ENCODE measurements around the gene SMAD3.

Gene SMAD3

GRCh38 chr15:67042551-67043142 lies 22.8 kb upstream of the SMAD3 start:
- Histone ChIP-seq H3K4me1 (ENCODE audit: control extremely low read depth in 1 of 4, control insufficient read depth in 4 of 4, insufficient read depth in 4 of 4, low read length in 3 of 4) (peaks cover 0 to 33% (median 16%) of the 10 kb centered on the region in 4 experiments), H3K27ac (ENCODE audit: insufficient read depth in 1 of 2, low read depth in 1 of 2, low read length in 2 of 2, poor library complexity in 1 of 2, severe bottlenecking in 2 of 2) (no peak overlapping the region), H3K36me3 (ENCODE audit: control insufficient read depth in 4 of 4, insufficient read depth in 4 of 4, low read length in 3 of 4) (no peaks in the 10 kb centered on the region), H3K9me3 (ENCODE audit: control extremely low read depth in 1 of 5, control insufficient read depth in 4 of 5, insufficient read depth in 2 of 5, low read depth in 1 of 5, low read length in 4 of 5) (no peaks in the 10 kb centered on the region), H3K4me3 (ENCODE audit: control insufficient read depth in 1 of 7, extremely low read depth in 1 of 7, insufficient read depth in 4 of 7, low read depth in 2 of 7, low read length in 6 of 7) (peak overlapping the region in 2 of 7 experiments; percentile 14 to 37), H3K27me3 (replicated peaks in 2 of 5; ENCODE audit: control insufficient read depth in 4 of 5, insufficient read depth in 5 of 5, low read length in 4 of 5) (no peaks in the 10 kb centered on the region)
- ChIA-PET POLR2A (interaction anchor here (0.6 kb wide), 1 partner anchor 26 kb away, joined by 3 read pairs; no protein-coding TSS in a partner anchor), CTCF (interaction anchor here (1.1 to 2.0 kb wide), 13 partner anchors 9 to 91 kb away, joined by 3 to 6 read pairs (median 4); partner anchors contain the start of gene SMAD3)
- 0% methylated on average over 2 of the region's 7 CpGs for WGBS (ENCODE audit: insufficient coverage)
- DNase-seq: peak in 2 of 3 donors; percentile 69 to 75

- DNase-seq: no peak
- Histone ChIP-seq H3K9me3 (ENCODE audit: control extremely low read depth in 1 of 5, control insufficient read depth in 4 of 5, insufficient read depth in 2 of 5, low read depth in 1 of 5, low read length in 4 of 5) (no peaks in the 10 kb centered on the region), H3K4me1 (ENCODE audit: control extremely low read depth in 1 of 4, control insufficient read depth in 4 of 4, insufficient read depth in 4 of 4, low read length in 3 of 4) (peaks cover 0 to 28% (median 12%) of the 10 kb centered on the region in 4 experiments), H3K36me3 (ENCODE audit: control insufficient read depth in 4 of 4, insufficient read depth in 4 of 4, low read length in 3 of 4) (no peaks in the 10 kb centered on the region), H3K27ac (ENCODE audit: insufficient read depth in 1 of 2, low read depth in 1 of 2, low read length in 2 of 2, poor library complexity in 1 of 2, severe bottlenecking in 2 of 2) (no peak overlapping the region), H3K27me3 (replicated peaks in 2 of 5; ENCODE audit: control insufficient read depth in 4 of 5, insufficient read depth in 5 of 5, low read length in 4 of 5) (no peaks in the 10 kb centered on the region), H3K4me3 (ENCODE audit: control insufficient read depth in 1 of 7, extremely low read depth in 1 of 7, insufficient read depth in 4 of 7, low read depth in 2 of 7, low read length in 6 of 7) (no peak overlapping the region)
- ChIA-PET CTCF (interaction anchor here (1.1 to 1.2 kb wide), 2 partner anchors 11 to 30 kb away, joined by 3 read pairs; no protein-coding TSS in a partner anchor), POLR2A (no interaction called here)
- WGBS (ENCODE audit: insufficient coverage): 86% methylated on average over 9 of the region's 13 CpGs
Measured at GRCh38 chr15:67043939-67044771, 21.2 kb upstream of the SMAD3 start.

- CTCF ChIA-PET: interaction anchor here (1.3 to 2.1 kb wide), 2 partner anchors 9 to 100 kb away, joined by 4 to 8 read pairs; no protein-coding TSS in a partner anchor
- peaks cover 4 to 16% (median 15%) of the 10 kb centered on the region in 4 experiments for H3K4me1 ChIP-seq (ENCODE audit: control extremely low read depth in 1 of 4, control insufficient read depth in 4 of 4, insufficient read depth in 4 of 4, low read length in 3 of 4)
- H3K27me3 ChIP-seq (replicated peaks in 2 of 5; ENCODE audit: control insufficient read depth in 4 of 5, insufficient read depth in 5 of 5, low read length in 4 of 5): no peaks in the 10 kb centered on the region
- H3K4me3 ChIP-seq (ENCODE audit: control insufficient read depth in 1 of 7, extremely low read depth in 1 of 7, insufficient read depth in 4 of 7, low read depth in 2 of 7, low read length in 6 of 7): no peak overlapping the region
- no peak overlapping the region for H3K27ac ChIP-seq (ENCODE audit: insufficient read depth in 1 of 2, low read depth in 1 of 2, low read length in 2 of 2, poor library complexity in 1 of 2, severe bottlenecking in 2 of 2)
- DNase-seq: no peak
- H3K9me3 ChIP-seq (ENCODE audit: control extremely low read depth in 1 of 5, control insufficient read depth in 4 of 5, insufficient read depth in 2 of 5, low read depth in 1 of 5, low read length in 4 of 5): no peaks in the 10 kb centered on the region
- no peaks in the 10 kb centered on the region for H3K36me3 ChIP-seq (ENCODE audit: control insufficient read depth in 4 of 4, insufficient read depth in 4 of 4, low read length in 3 of 4)
- POLR2A ChIA-PET: no interaction called here
- no CpG with 5 or more reads among the region's 1 CpG for WGBS (ENCODE audit: insufficient coverage)
Measured at GRCh38 chr15:67047149-67047661, 18.2 kb upstream of the SMAD3 start.

GRCh38 chr15:67048281-67049279 lies 16.8 kb upstream of the SMAD3 start:
- Histone ChIP-seq H3K36me3 (ENCODE audit: control insufficient read depth in 4 of 4, insufficient read depth in 4 of 4, low read length in 3 of 4) (no peaks in the 10 kb centered on the region), H3K9me3 (ENCODE audit: control extremely low read depth in 1 of 5, control insufficient read depth in 4 of 5, insufficient read depth in 2 of 5, low read depth in 1 of 5, low read length in 4 of 5) (no peaks in the 10 kb centered on the region), H3K27ac (ENCODE audit: insufficient read depth in 1 of 2, low read depth in 1 of 2, low read length in 2 of 2, poor library complexity in 1 of 2, severe bottlenecking in 2 of 2) (no peak overlapping the region), H3K4me3 (ENCODE audit: control insufficient read depth in 1 of 7, extremely low read depth in 1 of 7, insufficient read depth in 4 of 7, low read depth in 2 of 7, low read length in 6 of 7) (no peak overlapping the region), H3K4me1 (ENCODE audit: control extremely low read depth in 1 of 4, control insufficient read depth in 4 of 4, insufficient read depth in 4 of 4, low read length in 3 of 4) (peaks cover 3 to 19% (median 4%) of the 10 kb centered on the region in 4 experiments), H3K27me3 (replicated peaks in 2 of 5; ENCODE audit: control insufficient read depth in 4 of 5, insufficient read depth in 5 of 5, low read length in 4 of 5) (no peaks in the 10 kb centered on the region)
- 100% methylated on average over 7 of the region's 9 CpGs for WGBS (ENCODE audit: insufficient coverage)
- POLR2A ChIA-PET: no interaction called here
- CTCF ChIA-PET: interaction anchor here (1.3 kb wide), 2 partner anchors 11 to 12 kb away, joined by 3 to 4 read pairs; no protein-coding TSS in a partner anchor
- DNase-seq: no peak

- no peak for DNase-seq
- ChIA-PET CTCF (interaction anchor here (1.3 kb wide), 1 partner anchor 11 kb away, joined by 3 read pairs; no protein-coding TSS in a partner anchor), POLR2A (no interaction called here)
- no peaks in the 10 kb centered on the region for H3K27me3 ChIP-seq (replicated peaks in 2 of 5; ENCODE audit: control insufficient read depth in 4 of 5, insufficient read depth in 5 of 5, low read length in 4 of 5)
- 80% methylated on average over 2 of the region's 6 CpGs for WGBS (ENCODE audit: insufficient coverage)
- no peak overlapping the region for H3K4me3 ChIP-seq (ENCODE audit: control insufficient read depth in 1 of 7, extremely low read depth in 1 of 7, insufficient read depth in 4 of 7, low read depth in 2 of 7, low read length in 6 of 7)
- H3K36me3 ChIP-seq (ENCODE audit: control insufficient read depth in 4 of 4, insufficient read depth in 4 of 4, low read length in 3 of 4): no peaks in the 10 kb centered on the region
- no peak overlapping the region for H3K27ac ChIP-seq (ENCODE audit: insufficient read depth in 1 of 2, low read depth in 1 of 2, low read length in 2 of 2, poor library complexity in 1 of 2, severe bottlenecking in 2 of 2)
- peaks cover 3 to 20% (median 4%) of the 10 kb centered on the region in 4 experiments for H3K4me1 ChIP-seq (ENCODE audit: control extremely low read depth in 1 of 4, control insufficient read depth in 4 of 4, insufficient read depth in 4 of 4, low read length in 3 of 4)
- H3K9me3 ChIP-seq (ENCODE audit: control extremely low read depth in 1 of 5, control insufficient read depth in 4 of 5, insufficient read depth in 2 of 5, low read depth in 1 of 5, low read length in 4 of 5): no peaks in the 10 kb centered on the region
Measured at GRCh38 chr15:67049351-67050044, 15.9 kb upstream of the SMAD3 start.

GRCh38 chr15:67050062-67050461 lies 15.3 kb upstream of the SMAD3 start:
- Histone ChIP-seq H3K9me3 (ENCODE audit: control extremely low read depth in 1 of 5, control insufficient read depth in 4 of 5, insufficient read depth in 2 of 5, low read depth in 1 of 5, low read length in 4 of 5) (no peaks in the 10 kb centered on the region), H3K4me3 (ENCODE audit: control insufficient read depth in 1 of 7, extremely low read depth in 1 of 7, insufficient read depth in 4 of 7, low read depth in 2 of 7, low read length in 6 of 7) (no peak overlapping the region), H3K27me3 (replicated peaks in 2 of 5; ENCODE audit: control insufficient read depth in 4 of 5, insufficient read depth in 5 of 5, low read length in 4 of 5) (no peaks in the 10 kb centered on the region), H3K27ac (ENCODE audit: insufficient read depth in 1 of 2, low read depth in 1 of 2, low read length in 2 of 2, poor library complexity in 1 of 2, severe bottlenecking in 2 of 2) (no peak overlapping the region), H3K4me1 (ENCODE audit: control extremely low read depth in 1 of 4, control insufficient read depth in 4 of 4, insufficient read depth in 4 of 4, low read length in 3 of 4) (peaks cover 3 to 20% (median 4%) of the 10 kb centered on the region in 4 experiments), H3K36me3 (ENCODE audit: control insufficient read depth in 4 of 4, insufficient read depth in 4 of 4, low read length in 3 of 4) (no peaks in the 10 kb centered on the region)
- WGBS (ENCODE audit: insufficient coverage): no CpG with 5 or more reads among the region's 3 CpGs
- DNase-seq: no peak
- ChIA-PET CTCF (interaction anchor here (1.3 kb wide), 1 partner anchor 11 kb away, joined by 3 read pairs; no protein-coding TSS in a partner anchor), POLR2A (no interaction called here)
